Endothelial cell of umbilical vein (primary cell): ENCODE measurements around the gene HOXC9. TPM values are rescaled to one million over a fixed set of nuclear protein-coding genes. Genes with fewer than 3 reads are reported as not detected.

Source experiments
- BruUV-seq: library from RNA; stranded (reverse); fragments of 400-500 nt; replicated peaks from 2 replicates; lab custom pipeline; 2021; lab: Mats Ljungman, UMichigan
- CTCF ChIA-PET: fragments of 300-600, 350-600 bp; sonication (Branson Sonifier 250); formaldehyde crosslinking; loops from one replicate; lab custom pipeline; 2021; ENCODE audit warnings: antibody characterized with exemption, inconsistent platforms; lab: Charles Lee
- POLR2A ChIA-PET: fragments of 300-600, 350-600 bp; sonication (Branson Sonifier 250); formaldehyde crosslinking; loops from one replicate; lab custom pipeline; 2021; ENCODE audit warnings: antibody characterized with exemption, inconsistent platforms; lab: Charles Lee
- DNase-seq: peaks from one replicate; pipeline ENCODE4 v3.0.0-alpha.2; 2011; ENCODE audit warnings: low read depth, low spot score
- FAIRE-seq: peaks from 2 replicates; lab custom pipeline; 2011; peaks lifted over from hg19 to GRCh38; lab: Jason Lieb, UNC
- H2AFZ ChIP-seq: 2 replicates; pipeline ENCODE4 v1.6.0; 2012; ENCODE audit warnings: low read depth, low read length, control low read depth, inconsistent platforms
- H3K27ac ChIP-seq: 2 replicates; pipeline ENCODE4 v1.5.1; 2011; ENCODE audit warnings: low read depth, mild to moderate bottlenecking, control low read depth, low read length, moderate library complexity; ENCODE audit not compliant: insufficient read depth
- H3K27me3 ChIP-seq, 2 experiments: 2 replicates each; pipeline versions ENCODE4 v1.6.0 to v1.6.1; 2011; ENCODE audit warnings: low read length in 2 of 2, mixed read lengths in 1 of 2; ENCODE audit not compliant: control insufficient read depth in 2 of 2, insufficient read depth in 2 of 2
- H3K36me3 ChIP-seq, 2 experiments: 2 replicates in 1 of 2; 3 replicates in 1 of 2; pipeline ENCODE4 v1.5.1; 2011; ENCODE audit warnings: low read length in 2 of 2, mild to moderate bottlenecking in 1 of 2, moderate library complexity in 1 of 2; ENCODE audit not compliant: control insufficient read depth in 2 of 2, insufficient read depth in 2 of 2; ENCODE audit errors: extremely low read depth in 1 of 2
- H3K4me1 ChIP-seq: 3 replicates; pipeline ENCODE4 v1.5.1; 2011; ENCODE audit warnings: mild to moderate bottlenecking, low read length; ENCODE audit not compliant: control insufficient read depth, insufficient read depth; ENCODE audit errors: extremely low read depth
- H3K4me2 ChIP-seq: 2 replicates; pipeline ENCODE4 v1.6.1; 2011; ENCODE audit warnings: low read length, control low read depth, mixed read lengths; ENCODE audit not compliant: insufficient read depth
- H3K4me3 ChIP-seq, 3 experiments: fragments of 200-600 bp in 1 of 3; sonication (generic), shearing (Covaris generic) in 1 of 3; replicated peaks in 1 of 3; 2 replicates each; pipeline ENCODE4 v1.5.1; 2011 to 2016; ENCODE audit warnings: control low read depth in 3 of 3, low read length in 3 of 3, mild to moderate bottlenecking in 2 of 3, inconsistent platforms in 1 of 3, low read depth in 1 of 3, moderate library complexity in 1 of 3; ENCODE audit not compliant: insufficient read depth in 1 of 3
- H3K79me2 ChIP-seq: 2 replicates; pipeline ENCODE4 v1.6.0; 2012; ENCODE audit warnings: low read length, inconsistent platforms; ENCODE audit not compliant: control insufficient read depth, insufficient read depth
- H3K9ac ChIP-seq: replicated peaks from 2 replicates; pipeline ENCODE3; 2011; ENCODE audit warnings: low read length, control low read depth; ENCODE audit not compliant: insufficient read depth; ENCODE audit errors: extremely low read depth
- H3K9me1 ChIP-seq: replicated peaks from 3 replicates; pipeline ENCODE4 v1.6.0; 2011; ENCODE audit warnings: mild to moderate bottlenecking, low read length; ENCODE audit not compliant: control insufficient read depth, insufficient read depth; ENCODE audit errors: extremely low read depth
- H3K9me3 ChIP-seq: replicated peaks from 2 replicates; pipeline ENCODE4 v1.5.1; 2012; ENCODE audit warnings: low read length, inconsistent platforms; ENCODE audit not compliant: control insufficient read depth, insufficient read depth
- H4K20me1 ChIP-seq: replicated peaks from 2 replicates; pipeline ENCODE3; 2011; ENCODE audit warnings: mild to moderate bottlenecking, low read length; ENCODE audit not compliant: control insufficient read depth, insufficient read depth; ENCODE audit errors: extremely low read depth
- CTCF ChIP-seq, 2 donors: IDR thresholded peaks; 1 replicate in 1 of 2; 2 replicates in 1 of 2; pipeline ENCODE4 v1.5.1; 2011; ENCODE audit warnings: low read length in 2 of 2, mild to moderate bottlenecking in 2 of 2, moderate library complexity in 2 of 2, control low read depth in 1 of 2, inconsistent platforms in 1 of 2, low read depth in 1 of 2; ENCODE audit not compliant: insufficient read depth in 1 of 2; ENCODE audit errors: extremely low read depth in 1 of 2
- EZH2 ChIP-seq: IDR thresholded peaks from 2 replicates; pipeline ENCODE4 v1.6.1; 2012; ENCODE audit warnings: borderline replicate concordance, low read depth, mild to moderate bottlenecking, moderate library complexity, low read length, inconsistent platforms; ENCODE audit not compliant: severe bottlenecking
- FOS ChIP-seq: IDR thresholded peaks from 2 replicates; pipeline ENCODE4 v1.6.1; 2011; ENCODE audit warnings: mild to moderate bottlenecking, low read length, moderate library complexity, borderline replicate concordance; ENCODE audit not compliant: insufficient read depth
- GATA2 ChIP-seq: IDR thresholded peaks from 2 replicates; pipeline ENCODE4 v1.7.0; 2011; ENCODE audit warnings: low read depth, mild to moderate bottlenecking, moderate library complexity, mixed read lengths, low read length; ENCODE audit not compliant: insufficient read length, insufficient read depth
- JUN ChIP-seq: IDR thresholded peaks from 2 replicates; pipeline ENCODE4 v1.6.1; 2011; ENCODE audit warnings: borderline replicate concordance, low read depth; ENCODE audit not compliant: insufficient read length, insufficient read depth
- MAX ChIP-seq: IDR thresholded peaks from 2 replicates; pipeline ENCODE4 v1.6.1; 2011; ENCODE audit not compliant: insufficient read depth, insufficient read length
- MYC ChIP-seq: IDR thresholded peaks from one replicate; pipeline ENCODE4 v1.6.1; 2011; ENCODE audit warnings: mild to moderate bottlenecking, low read depth, low read length
- POLR2A ChIP-seq: IDR thresholded peaks from 2 replicates; pipeline ENCODE4 v1.6.1; 2012; ENCODE audit warnings: low read depth, mild to moderate bottlenecking, control low read depth, low read length
- POLR2AphosphoS5 ChIP-seq: IDR thresholded peaks from 2 replicates; pipeline ENCODE4 v1.6.1; 2012; ENCODE audit warnings: low read depth, mild to moderate bottlenecking, control low read depth, low read length, moderate library complexity; ENCODE audit not compliant: insufficient read depth
- dilution Hi-C: fragments of 300-500 bp; cut with MboI; formaldehyde crosslinking; loops from one replicate; pipeline ENCODE4 v1.15.0; 2019; ENCODE audit warnings: low sequenced_read_pairs; ENCODE audit not compliant: extremely low pct_ligation_motif_present
- intact Hi-C: fragments of 100-400 bp; cut with micrococcal nuclease; formaldehyde crosslinking; loops from one replicate; pipeline ENCODE4 v1.10.0; 2022
- polyA plus RNA-seq, 4 experiments: library from polyadenylated mRNA; depleted of rRNA in 3 of 4; stranded (reverse) in 3 of 4; unstranded in 1 of 4; fragments of >200 nt; gene quantifications; 2 replicates each; pipeline versions ENCODE4 v1.2.1 to v1.2.3, GENCODE V29; 2011 to 2012; ENCODE audit warnings: missing spikeins in 1 of 4
- total RNA-seq: library from RNA; stranded (reverse); gene quantifications from 2 replicates; pipeline ENCODE4 v1.2.3, GENCODE V29; 2021

HOXC9 gene
- total and polyA plus RNA-seq, 2 donors (not counting 3 experiments of a cell fraction or from before 2014, with no cell fraction given), result 0.40 to 0.58 TPM

GRCh38 chr12:54047964-54048303 is 48.0 kb downstream of the HOXC9 start:
- Histone ChIP-seq H3K4me1 (no peaks in the 10 kb centered on the region), H3K27me3 (peaks cover 81 to 96% of the 10 kb centered on the region in 2 experiments), H4K20me1 (no peaks in the 10 kb centered on the region), H3K9me3 (no peaks in the 10 kb centered on the region), H3K36me3 (no peaks in the 10 kb centered on the region), H3K79me2 (no peaks in the 10 kb centered on the region), H3K9me1 (no peaks in the 10 kb centered on the region), H2AFZ (no peak overlapping the region), H3K27ac (no peak overlapping the region), H3K9ac (no peak overlapping the region), H3K4me3 (no peak overlapping the region), H3K4me2 (no peak overlapping the region)
- ChIA-PET CTCF (no interaction called here), POLR2A (no interaction called here)
- FAIRE-seq (no peak), DNase-seq (no peak)
- TF ChIP-seq EZH2 (no peak), POLR2A (no peak), JUN (no peak), POLR2AphosphoS5 (no peak), FOS (no peak), MYC (no peak), CTCF (IDR thresholded peaks at IDR 0.05; ENCODE audit: extremely low read depth in 1 of 2, insufficient read depth in 1 of 2, low read depth in 1 of 2, low read length in 2 of 2) (no peak), MAX (no peak), GATA2 (no peak)
- dilution Hi-C loops, result no loop called here
- BruUV-seq, result no TSS peak
- intact Hi-C loops, result no loop called here
